Activated T-helper 9 cell treated with anti-CD3 and anti-CD28 coated beads, Interleukin-2, amount 50 U/mL, for 16 hours (primary cell): ENCODE measurements around the gene FADS3.

Experiments used
- DNase-seq: peaks from one replicate; pipeline ENCODE4 v3.0.0-alpha.2; 2020; ENCODE audit warnings: low read depth

The FADS3 gene

DNA sequence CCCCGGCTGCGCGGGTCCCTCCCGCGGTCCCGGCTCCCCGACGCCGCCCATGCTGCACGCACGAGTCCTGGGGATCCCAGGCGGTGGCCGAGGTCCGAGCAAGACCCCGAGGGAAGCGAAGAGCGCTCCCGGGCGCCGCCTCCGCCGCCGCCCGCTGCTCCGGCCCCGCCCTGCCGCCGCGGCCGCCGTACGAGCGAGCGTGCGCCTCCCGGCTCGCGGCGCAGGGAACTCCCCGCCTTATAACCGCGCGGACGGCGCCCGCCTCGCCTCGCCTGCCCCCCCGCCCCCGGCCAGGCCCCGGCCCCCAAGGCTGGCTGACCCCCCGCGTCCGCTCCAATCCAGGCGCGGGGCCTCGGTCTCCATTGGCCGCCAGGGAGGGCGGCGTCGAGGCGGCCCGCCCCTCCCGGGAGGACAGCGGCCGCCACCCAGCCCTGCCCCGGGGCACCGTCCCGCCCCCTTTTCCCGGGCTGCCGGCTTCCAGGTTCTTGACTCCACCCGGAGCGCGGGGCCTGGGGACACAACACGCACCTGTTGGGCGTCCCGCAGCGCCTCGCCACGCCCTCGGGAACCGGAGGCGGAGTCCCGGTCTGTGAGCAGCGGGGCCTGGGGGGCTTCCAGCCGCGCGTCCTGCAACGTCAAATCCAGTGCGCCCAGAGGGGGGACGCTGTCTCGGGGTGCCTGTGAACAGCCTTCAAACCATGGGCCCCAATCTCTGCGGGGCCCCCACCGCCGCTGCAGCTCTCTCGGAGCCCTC, at the start of gene FADS3:
Gene FADS3 (minus strand): TSS at position 215 of the 754 bp plus-strand sequence. CDS start 164 bp downstream, at position 51.
- peak; percentile 45 for DNase-seq

DNA sequence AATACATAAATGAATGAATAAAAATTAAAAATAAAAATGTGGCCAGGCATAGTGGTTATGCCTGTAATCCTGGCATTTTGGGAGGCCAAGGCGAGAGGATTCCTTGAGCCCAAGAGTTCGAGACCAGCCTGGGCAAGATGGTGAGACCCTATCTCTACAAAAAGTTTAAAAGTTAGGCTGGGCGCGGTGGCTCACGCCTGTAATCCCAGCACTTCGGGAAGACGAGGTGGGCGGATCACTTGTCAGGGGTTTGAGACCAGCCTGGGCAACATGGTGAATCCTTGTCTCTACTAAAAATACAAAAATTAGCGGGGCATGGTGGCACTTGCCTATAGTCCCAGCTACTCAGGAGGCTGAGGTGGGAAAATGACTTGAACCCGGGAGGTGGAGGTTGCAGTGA, 49.1 kb upstream of the FADS3 start:
- DNase-seq, result no peak

GRCh38 chr11:61935861-61936260, 44.5 kb upstream of the FADS3 start:
- no peak for DNase-seq

GRCh38 chr11:61930933-61931332, 39.6 kb upstream of the FADS3 start:
- DNase-seq, result no peak

DNA sequence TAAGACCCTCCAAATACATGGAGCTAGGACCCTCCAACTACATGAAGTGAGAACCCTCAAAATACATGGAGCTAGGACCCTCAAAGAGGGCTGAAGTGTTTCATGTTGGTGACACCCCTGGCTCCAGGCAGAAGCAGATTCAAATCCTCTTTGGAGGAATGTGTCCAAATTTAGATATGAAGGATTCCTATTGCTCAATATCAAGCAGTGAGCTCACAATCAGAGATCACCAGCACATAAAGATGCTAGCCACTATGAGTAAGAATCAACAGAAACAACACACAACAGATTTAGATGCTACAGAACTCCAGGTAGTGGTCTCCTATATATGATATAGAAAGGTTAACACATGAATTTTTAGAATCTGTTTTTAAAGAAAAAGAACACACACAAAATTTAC, 37.3 kb upstream of the FADS3 start:
- DNase-seq, result no peak

GRCh38 chr11:61927501-61927900, 36.2 kb upstream of the FADS3 start:
- no peak for DNase-seq

- DNase-seq, result no peak
These were observed 34.9 kb upstream of the FADS3 start for GRCh38 chr11:61926235-61926634.

GRCh38 chr11:61925736-61926135, 34.4 kb upstream of the FADS3 start:
- no peak for DNase-seq

DNA sequence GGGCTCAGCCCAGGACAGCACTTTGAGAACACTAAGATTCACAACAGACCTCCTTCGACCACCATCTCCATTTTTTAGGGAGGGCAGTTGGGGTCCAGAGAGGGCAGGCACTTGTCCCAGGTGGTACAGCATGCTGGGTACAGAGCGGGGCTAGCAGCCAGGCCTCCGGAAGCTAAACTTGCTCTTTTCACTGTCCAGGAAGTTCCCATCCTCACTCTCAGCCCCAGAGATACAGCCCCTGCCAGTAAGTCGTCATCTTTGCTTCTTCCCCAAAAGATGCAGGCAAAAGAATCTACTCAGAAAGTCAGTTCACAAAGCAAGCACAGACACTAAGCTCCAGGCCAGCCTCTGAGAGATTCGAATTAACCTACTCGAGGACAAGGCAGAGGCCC, 32.7 kb upstream of the FADS3 start:
- no peak for DNase-seq

- DNase-seq, result no peak
These were observed 32.1 kb upstream of the FADS3 start for GRCh38 chr11:61923166-61924063.

- DNase-seq, result no peak
These were observed 31.2 kb upstream of the FADS3 start for GRCh38 chr11:61922539-61922938.

DNA sequence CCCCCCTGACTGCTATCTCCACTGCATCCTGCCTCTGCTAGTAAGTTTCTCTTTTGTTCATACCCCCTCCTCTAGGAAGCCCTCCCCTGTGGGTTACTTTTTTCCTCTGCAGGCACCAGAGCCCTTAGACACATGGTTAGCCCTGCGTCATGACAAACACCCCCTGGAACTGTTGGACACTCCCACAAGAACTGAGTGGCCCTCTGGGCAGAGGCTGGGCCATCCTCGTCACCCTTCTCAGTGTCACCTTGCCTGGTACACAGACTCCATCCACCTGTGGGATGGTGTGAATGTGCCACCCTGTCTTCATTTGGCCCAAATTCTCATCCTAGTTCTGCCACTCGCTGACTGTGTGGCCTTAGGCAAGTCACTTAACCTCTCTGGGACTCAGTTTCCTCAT, 30.1 kb upstream of the FADS3 start:
- DNase-seq, result no peak

GRCh38 chr11:61919705-61920631, 28.6 kb upstream of the FADS3 start:
- DNase-seq, result no peak

DNA sequence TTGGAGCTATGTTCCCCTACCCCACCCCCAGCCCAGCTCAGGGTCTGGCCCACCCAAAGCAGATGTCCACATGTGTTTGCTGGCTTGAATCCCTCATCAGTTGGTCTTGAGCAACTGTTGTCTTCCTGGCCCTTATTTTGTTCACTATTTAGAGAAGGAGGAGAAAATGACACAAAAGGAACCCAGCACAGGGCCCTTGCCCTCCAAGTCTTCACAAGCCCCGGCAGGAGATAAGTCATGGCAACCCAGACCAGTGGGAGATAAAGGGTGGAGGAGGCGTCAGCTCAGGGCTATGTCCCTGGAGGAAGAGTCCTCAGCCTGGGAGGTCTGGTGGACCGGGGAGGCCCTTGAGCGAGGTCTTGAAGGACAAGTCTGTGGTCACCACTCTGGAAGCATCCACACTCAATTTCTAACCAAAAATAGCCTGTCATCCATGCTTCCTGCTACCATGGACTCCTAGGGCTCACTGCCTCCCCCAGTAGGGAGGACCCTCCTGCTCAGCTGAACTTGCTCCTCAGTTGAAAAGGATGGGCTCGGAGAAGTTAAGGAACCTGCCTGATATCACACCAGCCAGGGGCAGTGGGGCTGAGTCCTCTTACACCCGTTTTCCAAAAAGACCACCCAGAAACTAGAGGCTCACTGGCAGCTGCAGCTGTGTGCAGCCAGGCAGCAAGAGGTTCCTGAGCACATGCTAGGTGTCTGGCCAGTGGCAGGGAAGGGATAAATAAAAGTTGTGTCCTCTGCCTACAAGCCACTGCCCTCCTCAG, 27.8 kb upstream of the FADS3 start:
- DNase-seq, result no peak

GRCh38 chr11:61918251-61918937, 27.0 kb upstream of the FADS3 start:
- no peak for DNase-seq

- DNase-seq, result no peak
These were observed 26.2 kb upstream of the FADS3 start, which contains the start of gene RAB3IL1 for GRCh38 chr11:61917334-61918109. RAB3IL1 (minus strand) TSS chr11:61917566; CDS start chr11:61917367, 199 bp downstream.

DNA sequence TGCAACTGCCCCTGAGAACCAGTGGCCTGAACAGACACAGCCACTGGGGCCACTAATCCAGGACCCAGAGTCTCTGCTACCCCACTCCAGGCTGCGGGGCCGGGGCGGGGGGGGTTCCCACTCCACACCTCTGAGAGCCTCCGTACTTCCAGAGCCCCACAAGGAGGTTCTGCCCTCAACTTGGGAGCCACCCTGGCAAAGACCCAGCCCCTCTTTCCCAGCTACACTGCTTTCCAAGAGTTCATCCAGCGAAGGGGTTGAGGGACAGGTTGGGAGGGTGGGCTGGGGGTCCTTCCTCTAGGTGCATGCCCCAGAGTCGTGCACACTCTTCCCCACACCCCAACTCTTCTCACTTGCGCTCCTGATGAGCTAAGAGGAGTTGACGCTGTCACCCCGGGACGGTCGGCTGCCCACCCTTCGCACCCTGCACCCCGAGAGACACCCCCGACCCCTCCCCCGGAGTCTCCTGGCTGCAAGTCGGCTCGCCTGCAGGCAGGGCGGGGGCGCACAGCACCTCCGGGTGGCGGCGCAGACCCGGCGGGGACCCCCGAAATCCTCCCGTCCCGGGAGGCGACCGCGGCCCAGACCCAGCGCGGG, 25.5 kb upstream of the FADS3 start:
- no peak for DNase-seq

GRCh38 chr11:61914471-61915171, 23.3 kb upstream of the FADS3 start:
- no peak for DNase-seq
